HEK293T (cell line): ENCODE measurements around the gene CC2D1A.
A peak's percentile ranks its signal among the peaks of the same experiment; 100 is the strongest.

Experiments used
- CTCF ChIA-PET: fragments of 350-600 bp; formaldehyde crosslinking; extraction: SDS; loops from one replicate; lab custom pipeline; 2021; ENCODE audit warnings: antibody characterized with exemption, inconsistent platforms; lab: Yijun Ruan, JAX
- POLR2A ChIA-PET: fragments of 350-600 bp; formaldehyde crosslinking; extraction: SDS; loops from one replicate; lab custom pipeline; 2020; ENCODE audit warnings: antibody characterized with exemption, inconsistent platforms; lab: Yijun Ruan, JAX
- DNase-seq: peaks from one replicate; pipeline ENCODE4 v3.0.0; 2012; ENCODE audit warnings: mixed read lengths; ENCODE audit errors: extremely low spot score
- ARNT ChIP-seq: fragments of 450-650 bp; IDR thresholded peaks from 2 replicates; pipeline ENCODE4 v1.6.1; 2017; ENCODE audit warnings: mild to moderate bottlenecking
- BHLHE40 ChIP-seq: fragments of 450-650 bp; IDR thresholded peaks from 2 replicates; pipeline ENCODE4 v1.6.1; 2016; ENCODE audit warnings: mild to moderate bottlenecking, moderate library complexity, borderline replicate concordance
- CTBP1 ChIP-seq: fragments of 450-650 bp; IDR thresholded peaks from 2 replicates; pipeline ENCODE4 v1.6.1; 2016; ENCODE audit warnings: borderline replicate concordance
- ELF4 ChIP-seq: fragments of 450-650 bp; IDR thresholded peaks from 2 replicates; pipeline ENCODE4 v1.6.1; 2017; ENCODE audit warnings: antibody characterized with exemption
- FOXA1 ChIP-seq: fragments of 450-650 bp; IDR thresholded peaks from 2 replicates; pipeline ENCODE4 v1.6.1; 2016; ENCODE audit warnings: mild to moderate bottlenecking
- FOXK2 ChIP-seq: fragments of 450-650 bp; IDR thresholded peaks from 2 replicates; pipeline ENCODE4 v1.6.1; 2016; ENCODE audit warnings: mild to moderate bottlenecking
- FOXM1 ChIP-seq: fragments of 450-650 bp; IDR thresholded peaks from 2 replicates; pipeline ENCODE4 v1.6.1; 2017; ENCODE audit warnings: mild to moderate bottlenecking, borderline replicate concordance
- HDGF ChIP-seq: fragments of 450-650 bp; IDR thresholded peaks from 2 replicates; pipeline ENCODE4 v1.6.1; 2017; ENCODE audit warnings: antibody characterized with exemption, borderline replicate concordance
- L3MBTL2 ChIP-seq: fragments of 450-650 bp; conservative IDR thresholded peaks from 2 replicates; pipeline ENCODE4 v1.6.1; 2016; ENCODE audit warnings: mild to moderate bottlenecking
- LEF1 ChIP-seq: fragments of 450-650 bp; IDR thresholded peaks from 2 replicates; pipeline ENCODE4 v1.6.1; 2017; ENCODE audit warnings: mild to moderate bottlenecking, borderline replicate concordance
- NFRKB ChIP-seq: fragments of 450-650 bp; IDR thresholded peaks from 2 replicates; pipeline ENCODE4 v1.6.1; 2016; ENCODE audit warnings: mild to moderate bottlenecking, moderate library complexity
- SP1 ChIP-seq: fragments of 450-650 bp; IDR thresholded peaks from 2 replicates; pipeline ENCODE4 v1.6.1; 2017
- SUZ12 ChIP-seq: fragments of 450-650 bp; IDR thresholded peaks from 2 replicates; pipeline ENCODE4 v1.6.1; 2016; ENCODE audit warnings: mild to moderate bottlenecking
- TARDBP ChIP-seq: fragments of 450-650 bp; IDR thresholded peaks from 2 replicates; pipeline ENCODE4 v1.6.1; 2016
- ZNF384 ChIP-seq: fragments of 450-650 bp; IDR thresholded peaks from 2 replicates; pipeline ENCODE4 v1.6.1; 2016
- TF ChIP-seq, protein P1 (sequence below): fragments of 450-650 bp; IDR thresholded peaks from 2 replicates; pipeline ENCODE4 v1.6.1; 2016

CC2D1A gene

DNA sequence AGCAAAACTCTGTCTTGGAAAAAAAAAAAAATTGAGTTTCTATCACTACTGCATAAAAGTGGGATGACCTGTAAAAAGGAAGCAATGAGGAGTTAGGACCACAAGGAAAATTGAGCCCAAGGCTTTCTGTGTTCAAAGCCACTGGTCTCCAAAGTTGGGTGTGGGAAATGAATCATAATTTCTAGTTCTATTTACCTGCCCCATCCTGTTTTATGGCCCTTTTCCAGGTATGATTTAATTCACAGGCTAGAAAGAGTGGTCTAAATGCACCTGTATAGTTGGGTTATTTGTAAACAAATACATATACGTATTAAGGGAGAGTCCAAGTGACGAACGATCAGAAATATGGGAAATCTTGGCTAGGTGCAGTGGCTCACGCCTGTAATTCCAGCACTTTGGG lies 40.4 kb downstream of the CC2D1A start:
- TF ChIP-seq BHLHE40 (no peak), SP1 (no peak), ELF4 (no peak), CTBP1 (no peak), SUZ12 (no peak), ARNT (no peak), FOXK2 (no peak), TARDBP (no peak), FOXA1 (no peak), LEF1 (no peak), ZNF384 (no peak)
- TF ChIP-seq, protein P1, sequence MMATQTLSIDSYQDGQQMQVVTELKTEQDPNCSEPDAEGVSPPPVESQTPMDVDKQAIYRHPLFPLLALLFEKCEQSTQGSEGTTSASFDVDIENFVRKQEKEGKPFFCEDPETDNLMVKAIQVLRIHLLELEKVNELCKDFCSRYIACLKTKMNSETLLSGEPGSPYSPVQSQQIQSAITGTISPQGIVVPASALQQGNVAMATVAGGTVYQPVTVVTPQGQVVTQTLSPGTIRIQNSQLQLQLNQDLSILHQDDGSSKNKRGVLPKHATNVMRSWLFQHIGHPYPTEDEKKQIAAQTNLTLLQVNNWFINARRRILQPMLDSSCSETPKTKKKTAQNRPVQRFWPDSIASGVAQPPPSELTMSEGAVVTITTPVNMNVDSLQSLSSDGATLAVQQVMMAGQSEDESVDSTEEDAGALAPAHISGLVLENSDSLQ: no peak
- no peak for DNase-seq
- CTCF ChIA-PET: no interaction called here
- POLR2A ChIA-PET: no interaction called here

GRCh38 chr19:13951043-13951442 lies 45.0 kb downstream of the CC2D1A start:
- CTCF ChIA-PET: interaction anchor here (1.2 kb wide), 1 partner anchor 164 kb away, joined by 3 read pairs; no protein-coding TSS in a partner anchor
- TF ChIP-seq LEF1 (no peak), L3MBTL2 (no peak), FOXK2 (no peak), CTBP1 (no peak), BHLHE40 (no peak), ZNF384 (no peak), ARNT (no peak), FOXM1 (no peak), TARDBP (no peak), NFRKB (no peak), SP1 (no peak), SUZ12 (no peak), ELF4 (no peak), FOXA1 (no peak), HDGF (no peak)
- TF ChIP-seq, protein P1: no peak

GRCh38 chr19:13951799-13952153 lies 45.8 kb downstream of the CC2D1A start:
- TF ChIP-seq L3MBTL2 (no peak), NFRKB (no peak), FOXM1 (no peak), ELF4 (no peak), BHLHE40 (no peak), FOXA1 (no peak), HDGF (no peak), CTBP1 (no peak; the same call in 1 of the 2 replicates), ZNF384 (no peak), FOXK2 (no peak)
- TF ChIP-seq, protein P1: no peak
- CTCF ChIA-PET: interaction anchor here (1.2 to 1.7 kb wide), 2 partner anchors 19 to 163 kb away, joined by 3 read pairs; no protein-coding TSS in a partner anchor
- POLR2A ChIA-PET: interaction anchor here (1.1 to 2.4 kb wide), 6 partner anchors 13 to 122 kb away, joined by 3 to 9 read pairs (median 4); partner anchors contain the start of genes MISP3, PODNL1 and RFX1
- DNase-seq: no peak

More at GRCh38 chr19:13951043-13951442, 45.0 kb downstream of the CC2D1A start:
- no peak for DNase-seq
- POLR2A ChIA-PET: interaction anchor here (1.2 to 1.6 kb wide), 3 partner anchors 15 to 123 kb away, joined by 3 to 5 read pairs (median 4); no protein-coding TSS in a partner anchor

DNA sequence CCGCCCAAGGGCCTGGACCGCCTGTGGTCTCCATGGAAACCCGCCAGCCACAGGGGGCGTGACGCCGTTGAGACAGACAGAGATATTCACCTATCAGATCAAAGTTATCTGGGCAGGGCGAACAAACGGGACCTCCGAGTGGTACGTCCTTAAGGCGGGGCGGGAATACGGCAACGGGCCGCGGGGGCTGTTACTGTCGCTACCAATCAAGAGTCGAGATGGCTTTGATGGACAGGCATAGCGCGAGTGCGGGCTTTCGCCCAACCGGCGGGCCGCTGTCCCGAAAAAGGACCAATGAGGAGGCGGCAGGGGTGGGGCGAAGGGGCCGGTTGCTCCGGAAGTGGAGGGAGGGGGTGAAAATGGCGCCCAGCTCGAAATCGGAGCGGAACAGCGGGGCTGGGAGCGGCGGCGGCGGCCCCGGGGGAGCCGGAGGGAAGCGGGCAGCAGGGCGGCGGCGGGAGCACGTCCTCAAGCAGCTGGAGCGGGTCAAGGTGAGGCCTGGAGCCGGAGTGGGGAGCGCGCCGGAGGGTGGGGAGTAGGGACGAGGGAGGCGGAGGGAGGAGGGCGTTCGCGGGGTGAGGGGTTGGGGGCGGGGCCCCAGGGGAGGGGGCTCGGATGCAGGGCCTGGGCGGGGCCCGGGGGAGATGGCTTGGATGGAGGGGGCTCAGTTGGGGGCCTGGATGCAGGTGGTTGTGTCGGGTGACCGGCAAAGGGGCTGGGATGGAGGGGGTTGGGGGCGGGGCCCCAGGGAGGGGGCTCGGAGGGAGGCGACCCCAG lies 46.3 kb downstream of the CC2D1A start, which contains the start of gene DCAF15:
TSS of gene DCAF15 (plus strand) at position 356 of the 777 bp plus-strand sequence. CDS start at position 360, 4 bp downstream.
- ChIA-PET POLR2A (interaction anchor here (0.5 to 2.4 kb wide), 10 partner anchors 14 to 544 kb away, joined by 3 to 9 read pairs (median 4); partner anchors contain the start of genes MISP3, PODNL1 and RFX1), CTCF (interaction anchor here (0.9 to 1.7 kb wide), 3 partner anchors 18 to 163 kb away, joined by 3 read pairs; partner anchors contain the start of gene MISP3)
- peak; percentile 28; the same call in 1 of the 2 replicates for TF ChIP-seq ELF4
- no peak for TF ChIP-seq CTBP1
- TF ChIP-seq ZNF384: no peak
- no peak for TF ChIP-seq NFRKB
- peak; percentile 45; the same call in 1 of the 2 replicates for TF ChIP-seq SP1
- TF ChIP-seq FOXK2: no peak
- no peak for TF ChIP-seq FOXM1
- TF ChIP-seq, protein P1: peak; percentile 100
- peak; percentile 100 for DNase-seq

DNA sequence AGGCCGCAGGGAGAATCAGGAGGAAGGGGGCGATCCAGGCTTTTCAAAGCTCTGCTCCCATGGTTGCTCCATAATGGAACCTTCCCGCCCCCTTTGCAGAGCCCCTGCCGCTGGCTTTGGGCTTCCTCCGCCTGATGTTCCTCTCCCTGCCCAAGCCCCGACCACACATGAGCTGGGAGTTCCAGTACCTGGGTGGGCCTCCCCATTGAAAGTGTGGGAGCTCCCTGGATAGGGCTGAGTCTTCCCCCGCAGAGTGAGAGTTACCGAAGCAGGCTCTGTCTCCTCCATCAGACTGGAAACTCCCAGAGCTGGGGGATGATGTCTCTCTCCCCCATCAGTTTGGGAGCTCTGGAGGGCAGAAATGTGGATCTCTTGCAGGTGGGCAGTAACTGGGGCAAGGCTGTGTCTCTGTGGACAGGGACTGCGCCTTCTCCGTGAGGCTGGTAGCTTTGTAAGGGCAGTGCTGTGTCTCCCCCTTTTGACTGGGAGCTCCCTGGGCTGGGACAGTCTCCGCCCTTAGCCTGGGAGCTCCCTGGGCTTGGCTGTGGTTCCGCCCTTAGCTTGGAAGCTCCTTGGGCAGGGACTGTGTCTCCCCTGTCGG lies 47.0 kb downstream of the CC2D1A start:
- TF ChIP-seq ARNT: no peak
- TF ChIP-seq ELF4: no peak
- no peak for TF ChIP-seq CTBP1
- no peak for TF ChIP-seq HDGF
- no peak for TF ChIP-seq FOXK2
- ChIA-PET CTCF (interaction anchor here (0.9 to 1.7 kb wide), 2 partner anchors 17 to 120 kb away, joined by 3 read pairs; partner anchors contain the start of gene MISP3), POLR2A (interaction anchor here (0.5 to 2.4 kb wide), 10 partner anchors 14 to 544 kb away, joined by 3 to 9 read pairs (median 4); partner anchors contain the start of genes IL27RA, MISP3, PODNL1 and RFX1)
- DNase-seq: no peak
